ENCODE measurements around the gene APRT.

Gene APRT

GRCh38 chr16:88781140-88782077 is 30.3 kb downstream of the APRT start:
- no peak for TF ChIP-seq CTCF (IDR thresholded peaks at IDR 0.05; ENCODE audit: extremely low read depth, missing control alignments)
- DNase-seq (ENCODE audit: low spot score), result peak; percentile 83

DNA sequence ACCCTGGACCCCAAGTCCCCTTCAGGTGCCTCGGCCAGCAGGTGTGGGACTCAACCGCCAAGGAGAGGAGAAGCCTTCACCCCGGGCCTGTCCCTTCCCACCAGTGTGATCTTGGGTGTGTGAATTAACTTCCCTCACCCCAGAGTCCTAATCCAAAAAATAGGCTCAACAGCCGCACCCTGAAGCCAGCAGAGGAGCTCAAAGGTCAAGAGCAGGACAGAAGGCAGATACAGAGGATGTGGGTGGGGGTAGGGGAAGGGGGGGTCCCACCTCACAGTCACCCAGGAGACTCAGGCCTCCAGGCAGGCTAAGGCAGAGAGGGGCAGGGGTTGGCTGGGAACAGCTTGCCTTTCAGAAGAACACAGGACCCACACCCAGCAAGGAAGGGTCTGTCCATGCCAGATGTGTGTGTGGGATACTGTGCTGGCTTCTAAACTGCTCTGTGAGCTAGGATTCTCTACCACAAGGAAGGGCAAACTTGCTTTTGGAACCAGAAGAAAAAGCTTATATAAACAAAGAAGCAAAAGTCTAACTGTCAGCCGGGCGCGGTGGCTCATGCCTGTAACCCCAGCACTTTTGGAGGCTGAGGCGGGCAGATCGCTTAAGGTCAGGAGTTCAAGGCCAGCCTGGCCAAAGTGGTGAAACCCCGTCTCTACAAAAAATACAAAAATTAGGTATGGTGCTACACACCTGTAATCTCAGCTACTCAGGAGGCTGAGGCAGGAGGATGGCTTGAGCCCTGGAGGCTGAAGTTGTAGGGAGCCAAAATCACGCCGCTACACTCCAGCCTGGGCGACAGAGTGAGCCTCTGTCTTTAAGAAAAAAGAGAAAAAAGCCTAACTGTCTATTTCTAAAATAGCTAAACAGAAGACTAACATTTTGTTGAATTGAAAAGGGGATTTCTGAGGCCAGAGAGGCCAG is 31.3 kb downstream of the APRT start:
- TF ChIP-seq CTCF (IDR thresholded peaks at IDR 0.05; ENCODE audit: extremely low read depth, missing control alignments), result no peak
- DNase-seq (ENCODE audit: low spot score), result no peak

DNA sequence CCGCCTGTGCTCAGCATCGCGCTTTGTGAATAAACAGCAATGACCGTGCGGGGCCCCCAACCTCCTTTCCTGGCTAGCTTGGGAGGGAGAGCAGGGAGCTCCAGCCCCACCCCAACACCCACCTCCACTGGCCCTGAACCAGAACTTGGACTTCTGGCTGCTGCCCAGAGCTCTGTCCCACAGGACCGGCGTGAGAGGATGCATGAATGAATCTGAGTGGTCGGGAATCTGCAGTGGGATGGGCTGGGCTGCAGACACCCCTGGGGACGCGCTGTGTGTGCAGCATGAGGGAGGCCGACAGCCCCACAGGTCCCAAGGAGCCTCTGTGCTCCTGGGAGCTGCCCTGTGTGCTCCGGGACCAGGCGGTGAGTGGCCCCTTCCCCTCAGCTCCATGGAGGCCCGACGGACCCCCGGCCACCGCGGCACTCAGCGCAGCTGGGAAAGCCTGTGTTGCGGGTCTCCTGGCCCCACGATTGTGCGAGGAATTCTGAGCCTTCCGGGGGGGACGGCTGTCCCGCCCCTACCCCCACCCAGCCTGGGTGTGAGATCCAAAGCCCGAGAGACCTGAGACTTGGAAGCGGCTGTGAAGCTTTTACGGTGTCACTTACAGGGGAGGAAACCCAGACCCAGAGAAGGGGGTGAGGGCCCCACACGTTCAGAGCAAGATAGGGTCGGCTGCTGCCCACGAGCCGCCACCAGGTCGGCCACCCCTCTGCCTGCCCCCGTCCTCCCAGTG is 32.2 kb downstream of the APRT start:
- no peak for TF ChIP-seq CTCF (IDR thresholded peaks at IDR 0.05; ENCODE audit: extremely low read depth, missing control alignments)
- DNase-seq (ENCODE audit: low spot score), result no peak

- DNase-seq (ENCODE audit: low spot score), result no peak
- no peak for TF ChIP-seq CTCF (IDR thresholded peaks at IDR 0.05; ENCODE audit: extremely low read depth, missing control alignments)
Observed at GRCh38 chr16:88778541-88779065, 33.1 kb downstream of the APRT start.

GRCh38 chr16:88778271-88778525 is 33.5 kb downstream of the APRT start:
- no peak for TF ChIP-seq CTCF (IDR thresholded peaks at IDR 0.05; ENCODE audit: extremely low read depth, missing control alignments)
- no peak for DNase-seq (ENCODE audit: low spot score)

GRCh38 chr16:88777471-88778270 is 34.1 kb downstream of the APRT start:
- TF ChIP-seq CTCF (IDR thresholded peaks at IDR 0.05; ENCODE audit: extremely low read depth, missing control alignments), result no peak
- no peak for DNase-seq (ENCODE audit: low spot score)

All from GM20000 (cell line).